RPMI7951 (cell line): Measurements from ENCODE around the gene EXOC4. TPM values are rescaled to one million over a fixed set of nuclear protein-coding genes. Genes with fewer than 3 reads are reported as not detected.
"Not testable (repeated sequence)": the region's sequence is repeated elsewhere in the genome, so short reads cannot be mapped to it uniquely, and the experiment has no call there.

ENCODE experiments used
- DNase-seq: peaks from one replicate; pipeline ENCODE4 v3.0.0-alpha.2; 2012; ENCODE audit warnings: low read depth
- total RNA-seq: library from RNA; depleted of rRNA; stranded (reverse); fragments of >200 nt; shearing (Covaris generic); gene quantifications from 2 replicates; pipeline ENCODE4 v1.2.3, GENCODE V29; 2014

EXOC4 gene
- total RNA-seq, 1 experiment from 2014 or later, result 85.2 TPM

- no peak for DNase-seq
Measured at GRCh38 chr7:133619491-133619890, 366.6 kb downstream of the EXOC4 start.

- no peak for DNase-seq
Measured at GRCh38 chr7:133623721-133624120, 370.8 kb downstream of the EXOC4 start.

GRCh38 chr7:133625046-133625445 is 372.2 kb downstream of the EXOC4 start:
- DNase-seq, result no peak

- DNase-seq, result no peak
Measured at GRCh38 chr7:133629701-133630100, 376.8 kb downstream of the EXOC4 start.

GRCh38 chr7:133633055-133633454 is 380.2 kb downstream of the EXOC4 start:
- peak; percentile 13 for DNase-seq

GRCh38 chr7:133635541-133635940 is 382.7 kb downstream of the EXOC4 start:
- DNase-seq, result no peak

GRCh38 chr7:133638857-133639256 is 386.0 kb downstream of the EXOC4 start:
- DNase-seq, result no peak

DNA sequence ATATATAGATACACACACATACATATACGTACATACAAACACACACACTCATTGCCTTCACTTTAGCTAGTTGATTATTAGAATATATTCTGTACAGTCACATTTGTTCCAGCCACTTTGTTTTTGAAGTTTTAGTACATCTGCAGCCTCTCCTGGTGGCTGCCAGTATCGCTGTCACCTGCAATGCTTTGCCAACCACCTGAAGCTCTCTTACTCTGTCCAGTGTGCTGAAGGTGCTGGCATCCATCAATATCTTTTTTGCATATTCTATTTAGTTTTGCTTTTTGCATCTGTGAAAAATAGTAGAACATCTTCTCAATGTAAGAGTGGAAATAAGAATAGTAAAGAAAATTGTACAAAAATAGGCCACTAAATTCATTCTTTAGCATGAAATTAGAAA is 388.6 kb downstream of the EXOC4 start:
- no peak for DNase-seq

DNA sequence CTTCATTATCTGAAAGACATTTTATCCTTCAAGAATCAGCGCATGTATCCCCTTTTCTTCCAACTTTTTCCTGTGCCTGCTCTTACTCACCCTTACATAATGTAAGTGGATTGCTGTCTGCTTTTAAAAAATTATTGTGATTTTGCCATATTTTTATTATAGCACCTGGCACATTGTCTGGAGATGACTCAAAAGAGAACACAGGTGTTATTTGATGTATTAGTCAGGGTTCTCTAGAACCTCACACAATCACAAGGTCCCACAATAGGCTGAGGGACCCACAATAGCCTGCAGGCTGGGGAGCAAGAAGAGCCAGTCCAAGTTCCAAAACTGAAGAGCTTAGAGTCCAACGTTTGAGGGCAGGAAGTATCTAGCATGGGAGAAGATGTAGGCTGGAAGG is 390.0 kb downstream of the EXOC4 start:
- no peak for DNase-seq

- not testable (repeated sequence) for DNase-seq
Measured at GRCh38 chr7:133643652-133644051, 390.8 kb downstream of the EXOC4 start.

DNA sequence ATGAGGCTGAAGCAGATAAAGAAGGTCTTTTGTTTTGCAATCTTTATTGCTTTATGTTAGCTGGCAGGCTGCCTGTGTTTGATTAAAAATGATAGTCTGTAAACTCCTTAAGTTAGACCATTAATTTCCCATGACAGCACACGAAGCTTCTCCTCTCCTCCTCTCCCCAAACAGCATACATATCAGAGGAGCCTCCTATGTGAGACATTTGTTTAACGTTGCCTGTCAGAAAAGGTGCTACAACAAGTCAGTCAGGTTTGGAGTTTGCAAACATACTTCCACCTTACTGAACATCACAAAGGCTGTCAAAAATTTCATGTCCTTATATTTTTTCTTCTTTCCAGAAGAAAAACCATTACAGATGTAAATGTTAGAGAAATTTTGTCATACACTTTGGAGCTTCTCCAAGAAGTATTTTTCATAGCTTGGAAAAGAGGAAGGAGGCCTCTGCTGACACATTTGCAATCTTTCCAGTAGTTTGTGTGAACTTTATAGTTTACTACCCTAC is 393.1 kb downstream of the EXOC4 start:
- DNase-seq, result peak; percentile 1

GRCh38 chr7:133646472-133647315 is 393.8 kb downstream of the EXOC4 start:
- no peak for DNase-seq

DNA sequence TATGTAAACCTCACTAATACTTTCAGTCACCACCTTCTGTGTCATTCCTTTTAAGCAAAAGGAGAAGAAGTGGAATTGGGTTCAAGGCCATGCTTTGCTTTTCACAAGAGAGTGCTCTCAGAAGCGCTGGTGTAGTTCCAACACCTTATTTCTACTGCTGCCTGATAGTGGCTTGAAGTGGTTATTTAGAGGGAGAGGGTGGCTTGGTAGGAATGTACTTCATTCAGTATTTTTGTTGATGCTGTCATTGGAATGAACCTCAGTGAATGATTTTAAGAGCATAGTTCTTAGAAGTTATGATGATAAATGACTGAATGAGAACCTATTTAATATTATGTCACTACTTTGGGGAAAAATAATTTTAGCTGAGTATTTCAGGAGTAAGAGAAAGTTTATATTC is 396.7 kb downstream of the EXOC4 start:
- DNase-seq, result no peak

- no peak for DNase-seq
Measured at GRCh38 chr7:133650069-133650468, 397.2 kb downstream of the EXOC4 start.

- DNase-seq, result no peak
Measured at GRCh38 chr7:133650487-133651300, 397.8 kb downstream of the EXOC4 start.

- DNase-seq, result no peak
Measured at GRCh38 chr7:133652547-133652946, 399.7 kb downstream of the EXOC4 start.

DNA sequence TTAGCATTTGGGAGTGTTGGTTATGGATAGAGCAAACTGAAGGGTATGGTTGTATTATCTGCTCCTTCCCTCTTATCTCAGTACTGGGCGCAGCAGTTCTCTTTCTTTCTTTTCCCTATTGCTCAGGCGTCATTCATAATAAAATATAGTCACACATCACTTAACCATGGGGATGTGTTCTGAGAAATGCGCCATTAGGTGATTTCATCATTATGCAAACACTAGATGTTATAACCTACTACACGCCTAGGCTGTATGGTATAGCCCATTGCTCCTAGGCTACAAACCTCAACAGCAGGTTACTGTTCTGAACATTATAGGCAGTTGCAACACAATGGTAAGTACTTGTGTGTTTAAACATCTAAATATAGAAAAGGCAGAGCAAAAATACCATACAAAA is 401.7 kb downstream of the EXOC4 start:
- no peak for DNase-seq

GRCh38 chr7:133662276-133662675 is 409.4 kb downstream of the EXOC4 start:
- DNase-seq, result no peak

- DNase-seq, result no peak
Measured at GRCh38 chr7:133662830-133663229, 410.0 kb downstream of the EXOC4 start.

DNA sequence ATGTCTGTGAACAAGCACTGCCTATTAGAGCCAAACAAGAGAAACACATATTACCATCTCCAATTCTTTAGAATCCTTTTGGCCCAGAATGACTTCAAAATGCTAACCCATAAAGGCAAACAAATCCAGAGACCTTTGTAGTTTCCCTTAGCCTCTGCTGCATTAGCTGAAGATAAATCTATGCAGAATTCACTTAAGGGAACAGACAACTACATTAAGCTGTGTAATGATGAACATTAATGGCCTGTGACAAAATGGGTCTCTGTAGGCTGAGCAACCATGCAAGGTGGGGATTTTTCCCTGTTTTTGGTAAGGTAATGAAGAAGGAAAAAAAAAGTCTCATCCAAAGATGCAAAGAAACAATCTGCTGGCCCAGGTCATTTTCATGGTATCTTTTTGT is 411.6 kb downstream of the EXOC4 start:
- DNase-seq, result no peak

- DNase-seq, result no peak
Measured at GRCh38 chr7:133668296-133669060, 415.6 kb downstream of the EXOC4 start.

GRCh38 chr7:133669061-133669455 is 416.2 kb downstream of the EXOC4 start:
- no peak for DNase-seq
